Gastrocnemius medialis (tissue), 4 donors: ENCODE measurements around the gene ERRFI1.

ENCODE experiments used
- CTCF ChIP-seq, 5 experiments: fragments of 450-650 bp in 3 of 5; fragments of 200-600 bp in 2 of 5; sonication (generic) in 2 of 5; IDR thresholded peaks in 4 of 5; conservative IDR thresholded peaks in 1 of 5; 1 replicate in 4 of 5; 2 replicates in 1 of 5; pipeline ENCODE4 v1.5.1; 2016 to 2019; ENCODE audit warnings: antibody characterized with exemption in 5 of 5, mild to moderate bottlenecking in 3 of 5, moderate library complexity in 3 of 5
- POLR2A ChIP-seq, 2 donors: fragments of 450-650 bp; IDR thresholded peaks; one replicate each; pipeline ENCODE4 v1.6.1; 2017; ENCODE audit warnings: antibody characterized with exemption in 2 of 2, mild to moderate bottlenecking in 2 of 2, moderate library complexity in 2 of 2

- no peak for TF ChIP-seq CTCF (IDR thresholded peaks at IDR 0.05 in 4 of 5, conservative IDR thresholded peaks at IDR 0.05 in 1 of 5)
- TF ChIP-seq POLR2A (IDR thresholded peaks at IDR 0.05), result peak in 1 of 2 donors; percentile 58
Observed at GRCh38 chr1:8027748-8028570, 1.9 kb upstream of the ERRFI1 start.
